Measurements from ENCODE around the gene ATG2A.

- TF ChIP-seq CTCF (IDR thresholded peaks at IDR 0.05; ENCODE audit: insufficient read depth, low read length) (no peak), SPI1 (IDR thresholded peaks at IDR 0.05; ENCODE audit: borderline replicate concordance, low read depth) (no peak)
These were observed 6.2 kb upstream of the ATG2A start for GRCh38 chr11:64923151-64923661.

Measured in HL-60 (cell line).